Activated CD8-positive, alpha-beta memory T cell treated with anti-CD3 and anti-CD28 coated beads for 24 hours (primary cell): ENCODE results near the gene GSS.
"Not testable (repeated sequence)": the region's sequence is repeated elsewhere in the genome, so short reads cannot be mapped to it uniquely, and the experiment has no call there.

Experiments
- DNase-seq: peaks from one replicate; pipeline ENCODE4 v3.0.0-alpha.2; 2020

Gene GSS

GRCh38 chr20:34943808-34944567 is 11.6 kb downstream of the GSS start:
- DNase-seq: no peak

GRCh38 chr20:34942301-34942700 is 13.3 kb downstream of the GSS start:
- DNase-seq: no peak

- DNase-seq: no peak
These were observed 14.4 kb downstream of the GSS start for GRCh38 chr20:34941226-34941625.

GRCh38 chr20:34940081-34940481 is 15.5 kb downstream of the GSS start:
- no peak for DNase-seq

- DNase-seq: no peak
These were observed 17.0 kb downstream of the GSS start for GRCh38 chr20:34938466-34939163.

- no peak for DNase-seq
These were observed 23.8 kb downstream of the GSS start for GRCh38 chr20:34931771-34932170.

- no peak for DNase-seq
These were observed 27.2 kb downstream of the GSS start for GRCh38 chr20:34928411-34928810.

- DNase-seq: no peak
These were observed 27.9 kb downstream of the GSS start for GRCh38 chr20:34927736-34928135.

GRCh38 chr20:34926581-34926980 is 29.0 kb downstream of the GSS start:
- DNase-seq: no peak

GRCh38 chr20:34925981-34926380 is 29.6 kb downstream of the GSS start:
- DNase-seq: no peak

GRCh38 chr20:34925341-34925740 is 30.3 kb downstream of the GSS start:
- no peak for DNase-seq

GRCh38 chr20:34923414-34923813 is 32.2 kb downstream of the GSS start:
- DNase-seq: no peak

GRCh38 chr20:34922654-34923381 is 32.8 kb downstream of the GSS start:
- no peak for DNase-seq

GRCh38 chr20:34921436-34921835 is 34.2 kb downstream of the GSS start:
- DNase-seq: no peak

GRCh38 chr20:34920055-34920454 is 35.6 kb downstream of the GSS start:
- no peak for DNase-seq

- DNase-seq: no peak
These were observed 38.7 kb downstream of the GSS start for GRCh38 chr20:34916774-34917354.

- no peak for DNase-seq
These were observed 39.7 kb downstream of the GSS start for GRCh38 chr20:34915749-34916455.

GRCh38 chr20:34915131-34915530 is 40.5 kb downstream of the GSS start:
- DNase-seq: no peak

GRCh38 chr20:34907616-34908469 is 47.8 kb downstream of the GSS start:
- no peak for DNase-seq

GRCh38 chr20:34904202-34904621 is 51.4 kb downstream of the GSS start:
- no peak for DNase-seq

- not testable (repeated sequence) for DNase-seq
These were observed 56.9 kb downstream of the GSS start for GRCh38 chr20:34898731-34899130.

GRCh38 chr20:34898129-34898528 is 57.5 kb downstream of the GSS start:
- DNase-seq: not testable (repeated sequence)
